Mesenchymal stem cell (in vitro differentiated cells and primary cell): ENCODE data around the gene LEMD1.
"Not testable (repeated sequence)": the region's sequence is repeated elsewhere in the genome, so short reads cannot be mapped to it uniquely, and the experiment has no call there.

Source experiments
- DNase-seq: peaks from one replicate; pipeline ENCODE4 v3.0.0-alpha.2; 2013
- H2AFZ ChIP-seq: one replicate; pipeline ENCODE4 v1.6.1; 2013; ENCODE audit warnings: low read depth, mild to moderate bottlenecking, control low read depth, inconsistent platforms, low read length, moderate library complexity
- H2AK5ac ChIP-seq: 2 replicates; pipeline ENCODE4 v1.6.1; 2013; ENCODE audit warnings: low read length, moderate library complexity, mild to moderate bottlenecking, inconsistent platforms; ENCODE audit not compliant: severe bottlenecking
- H2BK120ac ChIP-seq: one replicate; pipeline ENCODE4 v1.6.1; 2013; ENCODE audit warnings: low read depth, mild to moderate bottlenecking, inconsistent platforms, low read length, moderate library complexity
- H2BK12ac ChIP-seq, 2 experiments: one replicate each; pipeline ENCODE4 v1.6.1; 2013; ENCODE audit warnings: inconsistent platforms in 2 of 2, low read length in 2 of 2, mild to moderate bottlenecking in 2 of 2, moderate library complexity in 2 of 2, control low read depth in 1 of 2
- H2BK15ac ChIP-seq: one replicate; pipeline ENCODE4 v1.6.1; 2013; ENCODE audit warnings: mild to moderate bottlenecking, low read depth, inconsistent platforms; ENCODE audit not compliant: poor library complexity, severe bottlenecking
- H2BK5ac ChIP-seq: 2 replicates; pipeline ENCODE4 v1.6.1; 2013; ENCODE audit warnings: low read depth, mild to moderate bottlenecking, low read length, control low read depth, inconsistent platforms; ENCODE audit not compliant: poor library complexity, severe bottlenecking
- H3K14ac ChIP-seq, 2 experiments: one replicate each; pipeline ENCODE4 v1.6.1; 2013; ENCODE audit warnings: inconsistent platforms in 2 of 2, low read length in 2 of 2, control low read depth in 1 of 2, mild to moderate bottlenecking in 1 of 2, moderate library complexity in 1 of 2
- H3K18ac ChIP-seq, 2 experiments: one replicate each; pipeline ENCODE4 v1.6.1; 2013; ENCODE audit warnings: inconsistent platforms in 2 of 2, low read length in 2 of 2, control low read depth in 1 of 2, low read depth in 1 of 2, mild to moderate bottlenecking in 1 of 2
- H3K23ac ChIP-seq, 2 experiments: one replicate each; pipeline ENCODE4 v1.6.1; 2013; ENCODE audit warnings: inconsistent platforms in 2 of 2, low read length in 2 of 2, mild to moderate bottlenecking in 2 of 2, moderate library complexity in 2 of 2, control low read depth in 1 of 2
- H3K27ac ChIP-seq: 2 replicates; pipeline ENCODE4 v1.5.1; 2013; ENCODE audit warnings: mild to moderate bottlenecking, moderate library complexity, low read length, control low read depth, inconsistent platforms; ENCODE audit not compliant: poor library complexity, severe bottlenecking
- H3K27me3 ChIP-seq, 2 experiments: 2 replicates each; pipeline versions ENCODE4 v1.6.1 to v1.7.0; 2013; ENCODE audit warnings: low read length in 2 of 2, mild to moderate bottlenecking in 2 of 2, moderate library complexity in 2 of 2, control low read depth in 1 of 2, inconsistent platforms in 1 of 2; ENCODE audit not compliant: control insufficient read depth in 1 of 2, insufficient read depth in 1 of 2
- H3K36me3 ChIP-seq, 2 experiments: 2 replicates each; pipeline versions ENCODE4 v1.6.1 to v1.7.0; 2013; ENCODE audit warnings: low read length in 2 of 2, control low read depth in 1 of 2, inconsistent platforms in 1 of 2, low read depth in 1 of 2, mild to moderate bottlenecking in 1 of 2; ENCODE audit not compliant: insufficient read depth in 2 of 2, control insufficient read depth in 1 of 2
- H3K4ac ChIP-seq, 2 experiments: one replicate each; pipeline ENCODE4 v1.6.1; 2013; ENCODE audit warnings: inconsistent platforms in 2 of 2, low read length in 2 of 2, mild to moderate bottlenecking in 2 of 2, moderate library complexity in 2 of 2, control low read depth in 1 of 2, low read depth in 1 of 2
- H3K4me1 ChIP-seq: 2 replicates; pipeline ENCODE4 v1.6.1; 2013; ENCODE audit warnings: low read depth, low read length, control low read depth; ENCODE audit not compliant: control insufficient read depth, insufficient read depth
- H3K4me2 ChIP-seq: 2 replicates; pipeline ENCODE4 v1.6.1; 2013; ENCODE audit warnings: low read length, mild to moderate bottlenecking, inconsistent platforms; ENCODE audit not compliant: poor library complexity, severe bottlenecking
- H3K4me3 ChIP-seq, 2 experiments: 2 replicates each; pipeline versions ENCODE4 v1.5.1 to v1.7.0; 2013; ENCODE audit warnings: low read length in 2 of 2, mild to moderate bottlenecking in 2 of 2, control low read depth in 1 of 2, low read depth in 1 of 2; ENCODE audit not compliant: insufficient read depth in 1 of 2
- H3K79me1 ChIP-seq: replicated peaks from 2 replicates; pipeline ENCODE4 v1.6.1; 2013; ENCODE audit warnings: mild to moderate bottlenecking, control low read depth, low read length, inconsistent platforms; ENCODE audit not compliant: poor library complexity, severe bottlenecking
- H3K9ac ChIP-seq: 2 replicates; pipeline ENCODE4 v1.7.0; 2013; ENCODE audit warnings: mild to moderate bottlenecking, low read length, moderate library complexity
- H3K9me3 ChIP-seq: 2 replicates; pipeline ENCODE4 v1.7.0; 2013; ENCODE audit warnings: mild to moderate bottlenecking, low read length; ENCODE audit not compliant: control insufficient read depth
- H4K8ac ChIP-seq: one replicate; pipeline ENCODE4 v1.6.1; 2013; ENCODE audit warnings: inconsistent platforms, mild to moderate bottlenecking, low read length, moderate library complexity
- H4K91ac ChIP-seq: one replicate; pipeline ENCODE4 v1.6.1; 2013; ENCODE audit warnings: mild to moderate bottlenecking, low read length, inconsistent platforms
- WGBS: methylation state at CpG from one replicate; pipeline ENCODE4 v1.1.7; 2013; ENCODE audit warnings: mixed read lengths; 5-methylcytosine and 5-hydroxymethylcytosine counted together

Gene LEMD1

GRCh38 chr1:205382990-205383389, 38.9 kb downstream of the LEMD1 start:
- not testable (repeated sequence) for H3K14ac ChIP-seq, H3K27ac ChIP-seq, H4K91ac ChIP-seq, H2BK12ac ChIP-seq, H3K18ac ChIP-seq, H3K9me3 ChIP-seq, H3K79me1 ChIP-seq, H4K8ac ChIP-seq, H2BK120ac ChIP-seq, DNase-seq, H3K4me3 ChIP-seq, H2AFZ ChIP-seq, H3K23ac ChIP-seq, H3K4ac ChIP-seq, H3K36me3 ChIP-seq, H3K4me1 ChIP-seq, H2BK5ac ChIP-seq, H2BK15ac ChIP-seq, H2AK5ac ChIP-seq, H3K4me2 ChIP-seq, H3K9ac ChIP-seq
- WGBS, result 90% methylated on average over 2 of the region's 3 CpGs
- peaks cover 23 to 39% of the 10 kb centered on the region in 2 experiments for H3K27me3 ChIP-seq

- WGBS, result 71% methylated on average over 4 of the region's 4 CpGs
- H3K79me1 ChIP-seq, result no peaks in the 10 kb centered on the region
- H3K9me3 ChIP-seq, result no peaks in the 10 kb centered on the region
- no peak overlapping the region for H2AFZ ChIP-seq
- H2BK12ac ChIP-seq, result no peak overlapping the region
- H2BK15ac ChIP-seq, result no peak overlapping the region
- H2AK5ac ChIP-seq, result no peak overlapping the region
- H3K4ac ChIP-seq, result no peak overlapping the region
- H3K4me1 ChIP-seq, result no peaks in the 10 kb centered on the region
- no peak overlapping the region for H3K27ac ChIP-seq
- no peak overlapping the region for H4K91ac ChIP-seq
- DNase-seq, result no peak
- no peak overlapping the region for H3K4me3 ChIP-seq
- no peak overlapping the region for H2BK5ac ChIP-seq
- no peak overlapping the region for H3K4me2 ChIP-seq
- no peak overlapping the region for H2BK120ac ChIP-seq
- no peak overlapping the region for H4K8ac ChIP-seq
- H3K18ac ChIP-seq, result no peak overlapping the region
- peaks cover 23 to 43% of the 10 kb centered on the region in 2 experiments for H3K27me3 ChIP-seq
- no peak overlapping the region for H3K14ac ChIP-seq
- H3K36me3 ChIP-seq, result no peaks in the 10 kb centered on the region
- no peak overlapping the region for H3K9ac ChIP-seq
- no peak overlapping the region for H3K23ac ChIP-seq
These were observed 39.3 kb downstream of the LEMD1 start for GRCh38 chr1:205382561-205382960.

- H2BK12ac ChIP-seq, result no peak overlapping the region
- H2AFZ ChIP-seq, result no peak overlapping the region
- no peak overlapping the region for H2BK15ac ChIP-seq
- no peaks in the 10 kb centered on the region for H3K9me3 ChIP-seq
- no peak overlapping the region for H3K4me3 ChIP-seq
- H3K4me2 ChIP-seq, result no peak overlapping the region
- H3K23ac ChIP-seq, result no peak overlapping the region
- H3K4me1 ChIP-seq, result no peaks in the 10 kb centered on the region
- H4K8ac ChIP-seq, result no peak overlapping the region
- H3K79me1 ChIP-seq, result no peaks in the 10 kb centered on the region
- H3K18ac ChIP-seq, result no peak overlapping the region
- no peak for DNase-seq
- H3K9ac ChIP-seq, result no peak overlapping the region
- H2AK5ac ChIP-seq, result no peak overlapping the region
- peaks cover 34 to 46% of the 10 kb centered on the region in 2 experiments for H3K27me3 ChIP-seq
- no peak overlapping the region for H2BK5ac ChIP-seq
- no peak overlapping the region for H3K27ac ChIP-seq
- H3K4ac ChIP-seq, result no peak overlapping the region
- H3K36me3 ChIP-seq, result no peaks in the 10 kb centered on the region
- H2BK120ac ChIP-seq, result no peak overlapping the region
- 97% methylated on average over 5 of the region's 6 CpGs for WGBS
- no peak overlapping the region for H4K91ac ChIP-seq
- H3K14ac ChIP-seq, result peak overlapping the region in 1 of 2 experiments; percentile 63
These were observed 40.6 kb downstream of the LEMD1 start for GRCh38 chr1:205381305-205381704.

- no peak overlapping the region for H3K14ac ChIP-seq
- H4K8ac ChIP-seq, result no peak overlapping the region
- no peak overlapping the region for H3K4ac ChIP-seq
- no peaks in the 10 kb centered on the region for H3K36me3 ChIP-seq
- no peak overlapping the region for H3K4me2 ChIP-seq
- H2BK15ac ChIP-seq, result no peak overlapping the region
- no peaks in the 10 kb centered on the region for H3K79me1 ChIP-seq
- no peak overlapping the region for H2BK5ac ChIP-seq
- H3K27ac ChIP-seq, result no peak overlapping the region
- no peak overlapping the region for H2AK5ac ChIP-seq
- peaks cover 36 to 44% of the 10 kb centered on the region in 2 experiments for H3K27me3 ChIP-seq
- peaks cover under 1% of the 10 kb centered on the region for H3K4me1 ChIP-seq
- H2BK120ac ChIP-seq, result no peak overlapping the region
- no peak for DNase-seq
- no peak overlapping the region for H2AFZ ChIP-seq
- no peak overlapping the region for H3K18ac ChIP-seq
- H4K91ac ChIP-seq, result no peak overlapping the region
- H3K4me3 ChIP-seq, result no peak overlapping the region
- WGBS, result 38% methylated on average over 2 of the region's 2 CpGs
- H2BK12ac ChIP-seq, result no peak overlapping the region
- no peak overlapping the region for H3K23ac ChIP-seq
- H3K9me3 ChIP-seq, result no peaks in the 10 kb centered on the region
- no peak overlapping the region for H3K9ac ChIP-seq
These were observed 41.0 kb downstream of the LEMD1 start for GRCh38 chr1:205380882-205381281.
